HG03439 (cell line): ENCODE results near the gene KMT2C.
"Not testable (repeated sequence)": the region's sequence is repeated elsewhere in the genome, so short reads cannot be mapped to it uniquely, and the experiment has no call there.

Experiments
- ATAC-seq: cut with Tn5 transposase; IDR thresholded peaks from one replicate; pipeline ENCODE4 v1.9.1; 2021; ENCODE audit warnings: mild to moderate bottlenecking, moderate library complexity; ENCODE audit not compliant: unreplicated experiment

The KMT2C gene

GRCh38 chr7:152328234-152328633, 107.6 kb downstream of the KMT2C start:
- no peak for ATAC-seq

GRCh38 chr7:152315845-152316244, 120.0 kb downstream of the KMT2C start:
- ATAC-seq: no peak

- no peak for ATAC-seq
Observed at GRCh38 chr7:152313831-152314604, 121.8 kb downstream of the KMT2C start.

GRCh38 chr7:152313217-152313616, 122.6 kb downstream of the KMT2C start:
- no peak for ATAC-seq

GRCh38 chr7:152312316-152312715, 123.5 kb downstream of the KMT2C start:
- no peak for ATAC-seq

- ATAC-seq: no peak
Observed at GRCh38 chr7:152307902-152308301, 127.9 kb downstream of the KMT2C start.

GRCh38 chr7:152299542-152300143, 136.2 kb downstream of the KMT2C start:
- not testable (repeated sequence) for ATAC-seq

- no peak for ATAC-seq
Observed at GRCh38 chr7:152292897-152293296, 142.9 kb downstream of the KMT2C start.

- ATAC-seq: not testable (repeated sequence)
Observed at GRCh38 chr7:152286972-152287371, 148.8 kb downstream of the KMT2C start.

GRCh38 chr7:152286219-152286618, 149.6 kb downstream of the KMT2C start:
- ATAC-seq: not testable (repeated sequence)

GRCh38 chr7:152284998-152285397, 150.8 kb downstream of the KMT2C start:
- ATAC-seq: not testable (repeated sequence)

GRCh38 chr7:152277687-152278086, 158.1 kb downstream of the KMT2C start:
- ATAC-seq: not testable (repeated sequence)

- not testable (repeated sequence) for ATAC-seq
Observed at GRCh38 chr7:152270427-152270826, 165.4 kb downstream of the KMT2C start.

GRCh38 chr7:152266859-152267258, 168.9 kb downstream of the KMT2C start:
- ATAC-seq: not testable (repeated sequence)

GRCh38 chr7:152264915-152265314, 170.9 kb downstream of the KMT2C start:
- not testable (repeated sequence) for ATAC-seq

- ATAC-seq: not testable (repeated sequence)
Observed at GRCh38 chr7:152262146-152262545, 173.7 kb downstream of the KMT2C start.

- not testable (repeated sequence) for ATAC-seq
Observed at GRCh38 chr7:152259645-152260044, 176.2 kb downstream of the KMT2C start.

GRCh38 chr7:152247851-152248250, 188.0 kb downstream of the KMT2C start:
- not testable (repeated sequence) for ATAC-seq

- ATAC-seq: not testable (repeated sequence)
Observed at GRCh38 chr7:152245417-152245816, 190.4 kb downstream of the KMT2C start.

- ATAC-seq: not testable (repeated sequence)
Observed at GRCh38 chr7:152243464-152243863, 192.3 kb downstream of the KMT2C start.

- not testable (repeated sequence) for ATAC-seq
Observed at GRCh38 chr7:152241301-152241700, 194.5 kb downstream of the KMT2C start.

- ATAC-seq: not testable (repeated sequence)
Observed at GRCh38 chr7:152236306-152236705, 199.5 kb downstream of the KMT2C start.
